Rectal smooth muscle tissue (tissue), 1 donor: ENCODE data around the gene DCHS2.

ENCODE experiments used
- H3K27ac ChIP-seq: one replicate; pipeline ENCODE4 v1.7.0; 2013; ENCODE audit warnings: low read depth, low read length, inconsistent platforms
- H3K27me3 ChIP-seq: one replicate; pipeline ENCODE4 v1.7.0; 2013; ENCODE audit warnings: low read length; ENCODE audit not compliant: control insufficient read depth, insufficient read depth
- H3K36me3 ChIP-seq: one replicate; pipeline ENCODE4 v1.7.0; 2013; ENCODE audit warnings: low read length; ENCODE audit not compliant: control insufficient read depth, insufficient read depth
- H3K4me1 ChIP-seq: one replicate; pipeline ENCODE4 v1.7.0; 2013; ENCODE audit warnings: low read length; ENCODE audit not compliant: control insufficient read depth, insufficient read depth
- H3K4me3 ChIP-seq: one replicate; pipeline ENCODE4 v1.7.0; 2013; ENCODE audit warnings: low read length
- H3K9ac ChIP-seq: one replicate; pipeline ENCODE4 v1.7.0; 2013; ENCODE audit warnings: low read length

DCHS2 gene

DNA sequence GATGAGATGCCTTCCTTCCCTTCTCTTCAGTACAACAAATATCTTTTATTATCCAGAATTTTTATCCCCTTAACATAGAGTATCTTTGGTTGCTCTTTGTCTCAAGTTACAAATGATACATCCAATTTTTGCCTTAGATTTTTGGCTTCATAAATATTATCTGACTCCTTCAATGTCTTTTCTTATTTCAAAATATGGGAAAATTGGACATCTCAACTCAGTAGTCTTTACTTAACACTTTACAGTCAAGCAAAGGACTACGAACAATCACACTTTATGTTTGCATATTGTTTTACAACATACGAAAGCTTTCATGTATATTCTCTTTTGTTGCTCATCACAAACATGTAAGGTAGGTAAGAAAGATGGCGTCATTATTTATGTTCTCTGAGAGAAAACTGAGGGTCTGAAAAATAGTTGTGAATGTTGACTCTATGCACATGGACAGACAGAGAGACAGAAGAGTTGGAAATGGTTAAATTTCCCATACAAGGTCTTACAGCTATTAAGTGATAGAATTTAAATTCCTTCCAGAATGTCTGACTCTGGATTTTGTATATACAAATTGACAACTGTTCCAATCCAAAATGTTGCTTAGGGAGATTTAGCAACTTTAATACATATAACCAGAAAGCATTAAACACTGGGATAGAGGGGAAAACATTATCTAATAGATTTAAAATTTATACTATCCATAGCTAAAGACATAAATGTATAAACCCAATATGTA, 29.4 kb downstream of the DCHS2 start:
- H3K27ac ChIP-seq: no peak overlapping the region
- no peak overlapping the region for H3K4me3 ChIP-seq
- no peaks in the 10 kb centered on the region for H3K27me3 ChIP-seq
- H3K36me3 ChIP-seq: no peaks in the 10 kb centered on the region
- H3K4me1 ChIP-seq: peaks cover 5% of the 10 kb centered on the region
- H3K9ac ChIP-seq: no peak overlapping the region

DNA sequence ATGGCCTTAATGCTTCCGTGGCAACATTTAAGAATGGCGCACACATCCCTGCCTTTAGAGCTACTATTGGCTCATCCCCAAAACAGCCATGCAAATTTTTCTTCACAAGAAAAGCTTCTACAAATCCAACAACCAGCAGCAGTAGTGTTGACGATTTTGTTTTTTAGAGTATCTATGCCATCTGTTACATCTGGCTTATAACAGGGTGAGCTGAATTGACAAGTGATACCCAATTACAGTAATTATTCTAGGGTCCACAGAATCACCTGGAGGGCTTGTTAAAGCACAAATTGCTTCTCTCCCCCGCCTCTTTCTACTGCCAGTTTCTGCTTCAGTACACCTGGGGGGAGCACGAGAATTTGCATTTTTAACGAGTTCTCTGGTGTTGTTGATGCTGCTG, 34.1 kb downstream of the DCHS2 start:
- Histone ChIP-seq H3K4me1 (peaks cover 7% of the 10 kb centered on the region), H3K4me3 (no peak overlapping the region), H3K36me3 (no peaks in the 10 kb centered on the region)

DNA sequence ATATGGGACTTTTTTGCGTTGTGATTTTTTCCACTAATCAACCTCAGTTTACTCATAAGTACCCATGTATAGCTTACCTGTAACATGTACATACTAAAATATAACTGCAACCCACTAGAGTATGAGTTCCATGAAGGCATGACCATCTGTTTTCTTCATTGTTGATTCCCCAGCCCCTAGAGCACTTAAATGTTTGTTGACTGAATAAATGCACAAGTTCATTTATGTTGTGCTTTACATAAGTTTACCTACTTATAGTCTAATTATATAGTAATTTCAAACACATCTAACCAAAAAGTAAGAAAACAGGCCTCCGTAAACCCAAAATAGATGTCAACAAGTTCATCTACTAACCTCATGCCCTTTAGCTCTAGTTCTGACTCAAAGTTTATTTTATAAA, 34.7 kb downstream of the DCHS2 start:
- Histone ChIP-seq H3K9ac (no peak overlapping the region), H3K36me3 (no peaks in the 10 kb centered on the region), H3K4me3 (no peak overlapping the region), H3K4me1 (peaks cover 6% of the 10 kb centered on the region), H3K27ac (no peak overlapping the region), H3K27me3 (no peaks in the 10 kb centered on the region)

More for the DNA sequence above, 34.1 kb downstream of the DCHS2 start:
- no peak overlapping the region for H3K9ac ChIP-seq
- no peak overlapping the region for H3K27ac ChIP-seq
- H3K27me3 ChIP-seq: no peaks in the 10 kb centered on the region

DNA sequence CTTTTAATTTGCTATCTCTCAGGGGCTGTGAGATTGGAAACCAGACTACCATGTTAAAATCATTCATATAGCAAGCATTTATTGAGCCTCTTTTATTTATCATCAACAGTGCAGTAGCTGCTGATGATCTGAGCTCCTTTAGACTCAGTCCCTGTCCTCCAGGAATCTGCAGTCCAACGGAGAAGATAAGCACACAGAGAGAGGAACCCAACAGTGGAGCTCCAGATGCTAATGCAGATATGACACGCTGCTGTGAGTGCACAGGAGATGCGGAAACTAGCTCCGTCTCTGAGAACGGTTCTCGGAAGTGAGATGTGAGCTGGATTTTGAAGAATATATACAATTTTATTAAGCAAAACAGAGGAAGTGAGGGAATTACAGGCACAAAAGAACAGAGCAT, 35.4 kb downstream of the DCHS2 start:
- Histone ChIP-seq H3K27ac (no peak overlapping the region), H3K4me3 (no peak overlapping the region)

DNA sequence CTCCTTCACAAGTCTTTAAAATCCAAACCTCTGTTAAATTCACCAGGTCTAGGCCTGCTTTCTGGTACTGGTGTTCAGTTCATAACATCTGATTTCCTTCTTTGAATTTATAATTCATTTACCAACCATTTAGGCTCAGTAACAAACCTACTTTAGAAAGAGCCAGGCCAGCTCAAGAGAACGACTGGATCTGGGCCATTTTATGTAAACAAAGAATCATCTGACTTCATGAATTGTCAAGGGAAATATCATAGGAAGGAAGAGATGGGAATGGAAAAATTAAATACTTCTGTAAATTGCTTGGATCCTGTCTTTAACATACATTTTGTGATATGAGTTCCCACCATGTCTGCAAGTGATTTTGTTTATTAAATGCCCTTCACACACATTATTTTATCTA, 36.5 kb downstream of the DCHS2 start:
- Histone ChIP-seq H3K4me3 (no peak overlapping the region), H3K27me3 (no peaks in the 10 kb centered on the region), H3K4me1 (peaks cover 2% of the 10 kb centered on the region), H3K9ac (no peak overlapping the region), H3K36me3 (no peaks in the 10 kb centered on the region), H3K27ac (no peak overlapping the region)

More for the DNA sequence above, 35.4 kb downstream of the DCHS2 start:
- no peak overlapping the region for H3K9ac ChIP-seq
- H3K27me3 ChIP-seq: no peaks in the 10 kb centered on the region
- peaks cover 2% of the 10 kb centered on the region for H3K4me1 ChIP-seq
- no peaks in the 10 kb centered on the region for H3K36me3 ChIP-seq

DNA sequence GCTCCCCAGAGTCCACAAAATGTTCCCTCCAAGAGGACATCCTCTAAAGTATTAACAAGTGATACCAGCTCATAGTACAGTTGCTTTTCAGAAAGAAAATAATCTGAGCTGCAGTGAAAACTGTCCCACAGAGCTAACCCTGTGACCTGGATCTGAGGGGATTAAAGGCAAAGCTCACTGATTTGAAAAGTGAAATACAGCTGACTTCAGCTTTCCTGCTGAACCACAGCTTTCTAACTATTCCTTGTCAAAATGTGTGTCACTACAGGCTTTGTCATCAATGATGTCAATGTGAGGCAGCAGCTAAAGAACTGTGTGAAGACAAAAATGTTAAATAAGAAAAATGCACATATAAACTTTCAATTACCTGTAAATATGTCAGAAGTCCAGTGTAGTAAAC, 36.9 kb downstream of the DCHS2 start:
- Histone ChIP-seq H3K9ac (no peak overlapping the region), H3K36me3 (no peaks in the 10 kb centered on the region), H3K4me3 (no peak overlapping the region), H3K27me3 (no peaks in the 10 kb centered on the region), H3K27ac (no peak overlapping the region), H3K4me1 (peaks cover 2% of the 10 kb centered on the region)

DNA sequence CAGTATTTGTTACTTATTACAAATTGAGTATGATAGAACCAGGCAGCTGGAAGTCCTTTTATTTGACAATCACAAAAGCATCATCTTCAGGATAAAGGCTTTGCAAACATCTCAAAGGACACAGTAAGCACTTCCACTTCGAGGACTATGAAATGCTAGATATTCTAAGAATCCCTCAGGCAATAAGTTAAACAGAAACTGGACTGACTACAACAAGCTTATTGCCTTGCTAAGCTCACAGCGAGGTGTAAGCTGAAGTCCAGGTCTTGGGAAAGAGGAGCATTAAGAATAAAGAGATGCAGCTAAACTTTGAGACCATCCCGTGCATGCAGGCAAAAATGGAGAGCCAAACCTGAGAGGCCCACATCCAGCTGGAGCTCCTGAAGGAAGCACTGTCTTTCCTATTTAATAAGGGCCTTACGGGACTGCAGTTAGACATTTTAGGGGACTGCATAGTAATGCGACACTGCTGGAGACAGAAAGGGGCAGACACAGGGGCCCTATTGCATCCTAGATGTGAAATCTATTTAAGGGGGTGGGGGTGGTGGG, 38.7 kb downstream of the DCHS2 start:
- no peak overlapping the region for H3K4me3 ChIP-seq
- peaks cover 2% of the 10 kb centered on the region for H3K4me1 ChIP-seq
- no peak overlapping the region for H3K9ac ChIP-seq
- no peaks in the 10 kb centered on the region for H3K27me3 ChIP-seq
- no peak overlapping the region for H3K27ac ChIP-seq
- H3K36me3 ChIP-seq: no peaks in the 10 kb centered on the region

DNA sequence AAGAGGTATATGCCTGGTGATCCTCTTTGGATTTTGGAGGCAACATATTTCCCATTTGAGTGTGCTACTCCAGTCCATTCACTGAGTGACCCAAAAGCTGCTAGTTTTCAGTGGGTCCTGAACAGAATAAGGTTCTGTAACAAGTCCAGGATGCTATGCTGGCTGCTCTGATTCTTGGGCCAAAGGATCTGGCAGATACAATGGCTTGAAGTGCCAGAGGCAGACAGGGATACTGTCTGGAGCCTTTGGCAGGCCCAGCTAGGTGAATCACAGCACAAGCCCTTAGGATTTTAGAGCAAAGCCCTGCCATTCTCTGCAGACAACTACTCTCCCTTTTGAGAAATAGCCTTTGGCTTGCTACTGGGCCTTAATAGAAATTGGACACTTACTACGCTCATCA, 40.6 kb downstream of the DCHS2 start:
- no peak overlapping the region for H3K9ac ChIP-seq
- H3K27ac ChIP-seq: no peak overlapping the region
- no peaks in the 10 kb centered on the region for H3K27me3 ChIP-seq
- H3K4me1 ChIP-seq: peaks cover 2% of the 10 kb centered on the region
- no peak overlapping the region for H3K4me3 ChIP-seq
- H3K36me3 ChIP-seq: no peaks in the 10 kb centered on the region

DNA sequence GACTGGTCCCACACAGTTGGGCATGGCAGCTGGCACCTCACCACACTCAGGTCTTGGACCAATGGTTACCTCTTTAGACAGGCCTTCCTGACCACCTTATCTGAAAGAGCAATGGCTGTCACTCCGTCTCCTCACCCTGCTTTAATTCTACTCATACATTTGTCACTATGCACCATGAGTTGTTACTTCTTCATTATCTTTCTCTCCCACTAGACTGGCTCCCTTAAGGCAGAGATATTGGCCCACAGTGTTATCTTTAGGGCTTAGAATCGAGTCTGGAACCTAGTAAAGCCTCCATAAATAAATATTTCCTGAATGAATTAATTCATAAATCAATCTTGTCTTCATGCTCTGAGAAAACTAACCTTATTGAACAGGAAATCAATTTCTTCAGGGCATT, 46.6 kb downstream of the DCHS2 start:
- Histone ChIP-seq H3K4me3 (no peak overlapping the region), H3K36me3 (no peaks in the 10 kb centered on the region), H3K9ac (no peak overlapping the region), H3K4me1 (no peaks in the 10 kb centered on the region), H3K27me3 (no peaks in the 10 kb centered on the region), H3K27ac (no peak overlapping the region)

DNA sequence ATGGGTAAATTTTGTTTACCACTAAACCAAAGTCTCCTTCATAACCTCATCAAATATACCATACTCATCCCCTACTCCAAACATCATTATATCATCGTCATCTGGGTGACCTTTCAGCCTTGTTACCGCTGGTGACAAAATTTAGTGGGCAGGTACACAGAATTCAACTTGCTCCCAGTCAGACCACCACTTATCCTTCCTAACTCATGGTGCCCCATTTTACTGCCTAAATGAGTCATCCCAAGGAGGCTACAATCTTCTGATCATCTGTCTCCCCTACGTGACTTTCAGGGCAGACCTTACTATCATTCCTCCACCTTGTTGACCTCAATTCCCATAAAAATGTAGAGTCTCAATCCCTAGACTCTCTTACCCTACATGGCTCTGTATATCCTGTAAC, 49.6 kb downstream of the DCHS2 start:
- H3K4me1 ChIP-seq: no peaks in the 10 kb centered on the region
- H3K4me3 ChIP-seq: no peak overlapping the region
- no peak overlapping the region for H3K27ac ChIP-seq
- no peaks in the 10 kb centered on the region for H3K36me3 ChIP-seq
- H3K27me3 ChIP-seq: no peaks in the 10 kb centered on the region
- no peak overlapping the region for H3K9ac ChIP-seq

DNA sequence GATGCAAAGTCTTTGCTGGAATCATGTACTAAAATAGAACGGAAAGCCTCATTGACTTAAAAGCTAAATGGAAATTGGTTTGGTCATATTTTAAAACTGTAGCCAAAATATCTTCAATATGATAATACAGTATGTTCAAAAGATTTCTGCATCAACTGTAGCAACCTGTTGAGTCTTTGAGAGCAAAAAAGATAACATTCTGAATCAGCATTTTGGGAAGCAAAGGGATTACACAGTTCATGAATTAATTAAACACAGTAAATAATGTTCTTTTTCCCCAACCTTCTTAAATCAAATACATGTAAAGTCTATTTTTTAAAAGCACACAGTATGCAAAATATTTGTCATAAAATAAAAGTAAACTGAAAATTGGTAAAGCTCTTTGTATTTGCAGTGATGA, 50.5 kb downstream of the DCHS2 start:
- Histone ChIP-seq H3K9ac (no peak overlapping the region), H3K4me1 (no peaks in the 10 kb centered on the region), H3K4me3 (no peak overlapping the region), H3K36me3 (no peaks in the 10 kb centered on the region), H3K27ac (no peak overlapping the region), H3K27me3 (no peaks in the 10 kb centered on the region)

DNA sequence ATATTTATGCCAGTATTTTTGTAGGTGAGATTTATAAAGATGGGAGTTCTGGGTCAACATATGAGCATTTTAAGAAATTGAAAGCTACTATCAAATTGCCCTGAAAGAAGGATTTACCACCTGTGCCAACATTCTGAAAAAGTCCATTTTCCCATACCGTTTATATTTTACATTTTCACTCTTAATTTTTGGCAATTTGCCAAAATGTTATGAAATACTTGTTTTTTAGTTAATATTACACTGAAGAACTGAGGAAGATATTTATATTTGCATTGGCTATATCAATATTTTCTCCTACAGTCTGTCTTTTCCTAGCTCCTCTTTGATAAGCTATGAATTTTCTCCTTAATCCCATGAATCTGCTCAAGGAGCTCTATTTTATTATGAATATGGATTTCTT, 52.4 kb downstream of the DCHS2 start:
- Histone ChIP-seq H3K4me3 (no peak overlapping the region), H3K27me3 (no peaks in the 10 kb centered on the region), H3K4me1 (no peaks in the 10 kb centered on the region), H3K9ac (no peak overlapping the region), H3K27ac (no peak overlapping the region), H3K36me3 (no peaks in the 10 kb centered on the region)

DNA sequence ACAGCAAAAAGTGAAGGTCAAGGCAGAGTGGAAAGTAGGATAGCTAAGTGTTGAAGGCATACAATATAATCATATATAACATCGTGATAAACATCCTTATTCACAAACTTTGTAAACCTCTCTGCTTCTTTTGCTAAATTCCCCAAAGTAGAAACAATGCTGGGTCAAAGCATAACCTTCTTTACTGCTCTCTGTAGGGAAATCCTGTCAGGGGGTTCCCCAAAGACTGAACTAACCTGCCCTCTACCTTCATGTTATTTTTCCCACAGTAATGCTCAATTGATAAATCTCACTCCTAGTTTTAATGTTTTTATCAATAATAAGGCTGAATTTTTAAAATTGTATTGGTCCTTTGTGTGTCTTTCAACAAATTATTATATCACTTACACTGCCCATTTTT, 55.7 kb downstream of the DCHS2 start:
- Histone ChIP-seq H3K27me3 (no peaks in the 10 kb centered on the region), H3K9ac (no peak overlapping the region), H3K27ac (no peak overlapping the region), H3K36me3 (no peaks in the 10 kb centered on the region), H3K4me1 (no peaks in the 10 kb centered on the region), H3K4me3 (no peak overlapping the region)
